Thyroid gland (tissue), 4 donors: ENCODE measurements around the gene TEAD3.

Source experiments
- POLR2A ChIP-seq, 2 donors: fragments of 450-650 bp; IDR thresholded peaks; one replicate each; pipeline ENCODE4 v1.6.1; 2017; ENCODE audit warnings: antibody characterized with exemption in 2 of 2, mild to moderate bottlenecking in 2 of 2, moderate library complexity in 1 of 2
- TF ChIP-seq, protein P1 (sequence below), 6 experiments: fragments of 200-600 bp in 3 of 6; fragments of 450-650 bp in 3 of 6; sonication (generic) in 3 of 6; IDR thresholded peaks; one replicate each; pipeline ENCODE4 v1.5.1; 2016 to 2019; ENCODE audit warnings: antibody characterized with exemption in 6 of 6, mild to moderate bottlenecking in 2 of 6, inconsistent platforms in 1 of 6, moderate library complexity in 1 of 6

- no peak for TF ChIP-seq POLR2A (IDR thresholded peaks at IDR 0.05)
- TF ChIP-seq, protein P1, sequence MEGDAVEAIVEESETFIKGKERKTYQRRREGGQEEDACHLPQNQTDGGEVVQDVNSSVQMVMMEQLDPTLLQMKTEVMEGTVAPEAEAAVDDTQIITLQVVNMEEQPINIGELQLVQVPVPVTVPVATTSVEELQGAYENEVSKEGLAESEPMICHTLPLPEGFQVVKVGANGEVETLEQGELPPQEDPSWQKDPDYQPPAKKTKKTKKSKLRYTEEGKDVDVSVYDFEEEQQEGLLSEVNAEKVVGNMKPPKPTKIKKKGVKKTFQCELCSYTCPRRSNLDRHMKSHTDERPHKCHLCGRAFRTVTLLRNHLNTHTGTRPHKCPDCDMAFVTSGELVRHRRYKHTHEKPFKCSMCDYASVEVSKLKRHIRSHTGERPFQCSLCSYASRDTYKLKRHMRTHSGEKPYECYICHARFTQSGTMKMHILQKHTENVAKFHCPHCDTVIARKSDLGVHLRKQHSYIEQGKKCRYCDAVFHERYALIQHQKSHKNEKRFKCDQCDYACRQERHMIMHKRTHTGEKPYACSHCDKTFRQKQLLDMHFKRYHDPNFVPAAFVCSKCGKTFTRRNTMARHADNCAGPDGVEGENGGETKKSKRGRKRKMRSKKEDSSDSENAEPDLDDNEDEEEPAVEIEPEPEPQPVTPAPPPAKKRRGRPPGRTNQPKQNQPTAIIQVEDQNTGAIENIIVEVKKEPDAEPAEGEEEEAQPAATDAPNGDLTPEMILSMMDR (IDR thresholded peaks at IDR 0.05): no peak
Observed at GRCh38 chr6:35501784-35502183, 4.9 kb upstream of the TEAD3 start.
